CD14-positive monocyte (primary cell): ENCODE measurements around the gene LEO1. TPM values are rescaled to one million over a fixed set of nuclear protein-coding genes. Genes with fewer than 3 reads are reported as not detected.

Experiments used
- DNase-seq, 3 donors: peaks; one replicate each; pipeline ENCODE4 v3.0.0-alpha.2; 2011 to 2022
- H2AFZ ChIP-seq: 2 replicates; pipeline ENCODE4 v1.6.0; 2012; ENCODE audit warnings: mild to moderate bottlenecking, low read depth, low read length, inconsistent platforms; ENCODE audit not compliant: insufficient read depth, poor library complexity, severe bottlenecking
- H3K27ac ChIP-seq, 2 donors: 1 replicate in 1 of 2; 2 replicates in 1 of 2; pipeline ENCODE4 v1.5.1; 2012 to 2013; ENCODE audit warnings: low read length in 2 of 2, control low read depth in 1 of 2, inconsistent platforms in 1 of 2, low read depth in 1 of 2, mild to moderate bottlenecking in 1 of 2
- H3K27me3 ChIP-seq, 2 donors: one replicate each; pipeline versions ENCODE4 v1.6.0 to v1.6.1; 2011 to 2013; ENCODE audit warnings: low read length in 2 of 2; ENCODE audit not compliant: control insufficient read depth in 2 of 2, insufficient read depth in 2 of 2
- H3K36me3 ChIP-seq, 2 donors: replicated peaks in 1 of 2; 1 replicate in 1 of 2; 2 replicates in 1 of 2; pipeline versions ENCODE4 v1.5.1 to v1.6.1; 2012 to 2013; ENCODE audit warnings: low read length in 2 of 2, control low read depth in 1 of 2, inconsistent platforms in 1 of 2, mild to moderate bottlenecking in 1 of 2; ENCODE audit not compliant: insufficient read depth in 2 of 2, control insufficient read depth in 1 of 2
- H3K4me1 ChIP-seq, 2 donors: 1 replicate in 1 of 2; 2 replicates in 1 of 2; pipeline versions ENCODE4 v1.5.1 to v1.6.1; 2012 to 2013; ENCODE audit warnings: low read length in 2 of 2, control low read depth in 1 of 2, inconsistent platforms in 1 of 2, mild to moderate bottlenecking in 1 of 2, moderate library complexity in 1 of 2; ENCODE audit not compliant: insufficient read depth in 2 of 2, control insufficient read depth in 1 of 2
- H3K4me2 ChIP-seq: replicated peaks from 2 replicates; pipeline ENCODE3; 2012; ENCODE audit warnings: low read length, moderate library complexity, mild to moderate bottlenecking; ENCODE audit not compliant: poor library complexity, severe bottlenecking; ENCODE audit errors: extremely low read depth
- H3K4me3 ChIP-seq, 3 experiments: fragments of 200-600 bp in 1 of 3; sonication (generic) in 1 of 3; replicated peaks in 1 of 3; 1 replicate in 2 of 3; 2 replicates in 1 of 3; pipeline ENCODE4 v1.5.1; 2011 to 2013; ENCODE audit warnings: low read length in 3 of 3, mild to moderate bottlenecking in 3 of 3, control low read depth in 2 of 3, low read depth in 2 of 3, inconsistent platforms in 1 of 3, moderate library complexity in 1 of 3
- H3K79me2 ChIP-seq: 2 replicates; pipeline ENCODE4 v1.6.0; 2012; ENCODE audit warnings: mild to moderate bottlenecking, control low read depth, inconsistent platforms, low read length, moderate library complexity; ENCODE audit not compliant: insufficient read depth
- H3K9ac ChIP-seq: 2 replicates; pipeline ENCODE4 v1.6.0; 2017; ENCODE audit warnings: low read length, mild to moderate bottlenecking; ENCODE audit not compliant: insufficient read depth, poor library complexity, severe bottlenecking
- H3K9me3 ChIP-seq, 2 donors: replicated peaks in 1 of 2; 1 replicate in 1 of 2; 2 replicates in 1 of 2; pipeline versions ENCODE4 v1.5.1 to v1.6.1; 2012 to 2013; ENCODE audit warnings: low read length in 2 of 2, control low read depth in 1 of 2; ENCODE audit not compliant: control insufficient read depth in 1 of 2, insufficient read depth in 1 of 2
- H4K20me1 ChIP-seq: 2 replicates; pipeline ENCODE4 v1.6.0; 2012; ENCODE audit warnings: mild to moderate bottlenecking, low read length, control low read depth, moderate library complexity; ENCODE audit not compliant: insufficient read depth
- H3K27ac Mint-ChIP-seq, 7 donors: one replicate each; pipeline ENCODE4 v1.8.0; 2020; ENCODE audit warnings: mild to moderate bottlenecking in 7 of 7, mixed read lengths in 7 of 7, moderate library complexity in 6 of 7, inconsistent platforms in 2 of 7
- H3K27me3 Mint-ChIP-seq, 3 donors: one replicate each; pipeline ENCODE4 v1.8.0; 2021 to 2022; ENCODE audit warnings: low read depth in 3 of 3, mild to moderate bottlenecking in 3 of 3, mixed read lengths in 3 of 3, moderate library complexity in 3 of 3, inconsistent platforms in 1 of 3
- H3K36me3 Mint-ChIP-seq, 2 donors: one replicate each; pipeline ENCODE4 v1.8.0; 2020; ENCODE audit warnings: mixed read lengths in 2 of 2, inconsistent platforms in 1 of 2, mild to moderate bottlenecking in 1 of 2
- H3K4me1 Mint-ChIP-seq: one replicate; pipeline ENCODE4 v1.8.0; 2020; ENCODE audit warnings: mild to moderate bottlenecking, mixed read lengths
- H3K4me3 Mint-ChIP-seq, 2 donors: one replicate each; pipeline ENCODE4 v1.8.0; 2020; ENCODE audit warnings: mild to moderate bottlenecking in 2 of 2, mixed read lengths in 2 of 2, moderate library complexity in 1 of 2
- H3K9me3 Mint-ChIP-seq, 7 donors: one replicate each; pipeline ENCODE4 v1.8.0; 2020 to 2022; ENCODE audit warnings: mixed read lengths in 7 of 7, mild to moderate bottlenecking in 6 of 7, moderate library complexity in 6 of 7, inconsistent platforms in 2 of 7
- WGBS: methylation state at CpG from one replicate; pipeline ENCODE4 v1.1.5; 2013; ENCODE audit warnings: missing lambda C conversion rate; ENCODE audit not compliant: insufficient coverage; 5-methylcytosine and 5-hydroxymethylcytosine counted together
- intact Hi-C, 2 donors: fragments of 100-400 bp; cut with micrococcal nuclease; formaldehyde crosslinking; loops; one replicate each; pipeline versions ENCODE4 v1.15.0 to v1.15.1; 2023
- polyA plus RNA-seq, 3 donors: library from polyadenylated mRNA; depleted of rRNA in 1 of 3; unstranded in 2 of 3; stranded (reverse) in 1 of 3; fragments of 300-500 nt in 2 of 3; fragments of >200 nt in 1 of 3; fragmentation: Illumina TruSeq in 2 of 3; gene quantifications; 1 replicate in 2 of 3; 2 replicates in 1 of 3; pipeline ENCODE4 v1.2.3, GENCODE V29; 2012 to 2021
- TF ChIP-seq, protein P1 (sequence below): fragments of 200-600 bp; IDR thresholded peaks from one replicate; pipeline ENCODE4 v1.8.0; 2022; ENCODE audit warnings: antibody characterized with exemption, mild to moderate bottlenecking

The LEO1 gene
- polyA plus RNA-seq, 3 donors: 1.4 to 9.3 (median 4.7) TPM

- TF ChIP-seq, protein P1, sequence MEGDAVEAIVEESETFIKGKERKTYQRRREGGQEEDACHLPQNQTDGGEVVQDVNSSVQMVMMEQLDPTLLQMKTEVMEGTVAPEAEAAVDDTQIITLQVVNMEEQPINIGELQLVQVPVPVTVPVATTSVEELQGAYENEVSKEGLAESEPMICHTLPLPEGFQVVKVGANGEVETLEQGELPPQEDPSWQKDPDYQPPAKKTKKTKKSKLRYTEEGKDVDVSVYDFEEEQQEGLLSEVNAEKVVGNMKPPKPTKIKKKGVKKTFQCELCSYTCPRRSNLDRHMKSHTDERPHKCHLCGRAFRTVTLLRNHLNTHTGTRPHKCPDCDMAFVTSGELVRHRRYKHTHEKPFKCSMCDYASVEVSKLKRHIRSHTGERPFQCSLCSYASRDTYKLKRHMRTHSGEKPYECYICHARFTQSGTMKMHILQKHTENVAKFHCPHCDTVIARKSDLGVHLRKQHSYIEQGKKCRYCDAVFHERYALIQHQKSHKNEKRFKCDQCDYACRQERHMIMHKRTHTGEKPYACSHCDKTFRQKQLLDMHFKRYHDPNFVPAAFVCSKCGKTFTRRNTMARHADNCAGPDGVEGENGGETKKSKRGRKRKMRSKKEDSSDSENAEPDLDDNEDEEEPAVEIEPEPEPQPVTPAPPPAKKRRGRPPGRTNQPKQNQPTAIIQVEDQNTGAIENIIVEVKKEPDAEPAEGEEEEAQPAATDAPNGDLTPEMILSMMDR: no peak
- no peak overlapping the region for H3K9ac ChIP-seq
- H3K4me2 ChIP-seq: no peak overlapping the region
- H3K36me3 ChIP-seq: peaks cover 74 to 94% of the 10 kb centered on the region in 2 donors
- H3K9me3 ChIP-seq: no peaks in the 10 kb centered on the region
- peak overlapping the region in 1 of 2 donors; percentile 1 for H3K27ac ChIP-seq
- Mint-ChIP-seq H3K4me3 (no peak overlapping the region), H3K27me3 (peaks cover 0 to 1% (median 0%) of the 10 kb centered on the region in 3 donors), H3K27ac (peak overlapping the region in 2 of 7 donors; percentile 9 to 62), H3K36me3 (peaks cover 71 to 90% of the 10 kb centered on the region in 2 donors), H3K9me3 (peaks cover 0 to 3% (median 0%) of the 10 kb centered on the region in 7 donors), H3K4me1 (peaks cover 6% of the 10 kb centered on the region)
- intact Hi-C loops: no loop called here
- WGBS: 100% methylated on average over 2 of the region's 4 CpGs
- H3K79me2 ChIP-seq: no peaks in the 10 kb centered on the region
- H3K4me1 ChIP-seq: no peaks in the 10 kb centered on the region
- H2AFZ ChIP-seq: no peak overlapping the region
- DNase-seq: no peak
- peaks cover 18% of the 10 kb centered on the region for H4K20me1 ChIP-seq
- no peaks in the 10 kb centered on the region for H3K27me3 ChIP-seq
- no peak overlapping the region for H3K4me3 ChIP-seq
Observed at GRCh38 chr15:51904931-51905330, 66.6 kb downstream of the LEO1 start.

DNA sequence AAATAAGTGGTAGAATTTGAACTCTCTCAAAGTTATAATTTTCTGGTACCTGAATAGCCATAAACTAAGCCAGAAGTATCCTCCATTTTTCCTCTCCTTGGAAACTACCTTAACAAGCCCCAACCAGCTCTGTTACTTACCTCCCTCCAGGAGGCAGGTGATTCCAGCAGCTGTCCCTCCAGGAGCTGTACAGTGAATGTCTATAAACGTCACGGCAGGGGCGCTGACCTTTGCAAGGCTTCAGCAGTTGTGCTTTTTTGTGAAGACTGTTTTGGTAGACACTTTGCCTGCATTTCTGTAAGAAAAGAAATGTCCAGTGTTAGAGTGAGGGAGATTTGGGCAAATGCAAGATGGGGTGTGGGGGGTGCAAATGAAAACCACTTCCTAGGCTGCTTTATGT is 67.2 kb downstream of the LEO1 start:
- peaks cover 74 to 93% of the 10 kb centered on the region in 2 donors for H3K36me3 Mint-ChIP-seq

More for the DNA sequence above, 67.2 kb downstream of the LEO1 start:
- H3K27ac Mint-ChIP-seq: peak overlapping the region in 2 of 7 donors; percentile 9 to 22
- Histone ChIP-seq H3K4me1 (no peaks in the 10 kb centered on the region), H2AFZ (no peak overlapping the region), H3K27ac (peak overlapping the region in 1 of 2 donors; percentile 1), H3K9ac (no peak overlapping the region), H3K79me2 (no peaks in the 10 kb centered on the region), H3K9me3 (no peaks in the 10 kb centered on the region), H3K4me3 (no peak overlapping the region), H3K36me3 (peaks cover 74 to 94% of the 10 kb centered on the region in 2 donors), H4K20me1 (peaks cover 18% of the 10 kb centered on the region), H3K27me3 (no peaks in the 10 kb centered on the region), H3K4me2 (no peak overlapping the region)
- no peaks in the 10 kb centered on the region for H3K27me3 Mint-ChIP-seq
- no peak for DNase-seq
- TF ChIP-seq, protein P1: no peak
- H3K4me3 Mint-ChIP-seq: no peak overlapping the region
- H3K4me1 Mint-ChIP-seq: peaks cover 5% of the 10 kb centered on the region
- WGBS: 100% methylated on average over 1 of the region's 3 CpGs
- intact Hi-C loops: no loop called here
- H3K9me3 Mint-ChIP-seq: peaks cover 0 to 2% (median 0%) of the 10 kb centered on the region in 7 donors
